ENCODE measurements around the gene MCM5.
"Not testable (repeated sequence)": the region's sequence is repeated elsewhere in the genome, so short reads cannot be mapped to it uniquely, and the experiment has no call there.

MCM5 gene

GRCh38 chr22:35424081-35424480, 24.1 kb downstream of the MCM5 start:
- no peak for DNase-seq (ENCODE audit: low read depth, low spot score)
- no peak overlapping the region for H3K4me3 ChIP-seq (ENCODE audit: low read length)

- no peak for DNase-seq (ENCODE audit: low read depth, low spot score)
- no peak overlapping the region for H3K4me3 ChIP-seq (ENCODE audit: low read length)
Measured at GRCh38 chr22:35424761-35425160, 24.8 kb downstream of the MCM5 start.

GRCh38 chr22:35425546-35425945, 25.6 kb downstream of the MCM5 start:
- DNase-seq (ENCODE audit: low read depth, low spot score), result no peak
- no peak overlapping the region for H3K4me3 ChIP-seq (ENCODE audit: low read length)

GRCh38 chr22:35425971-35426800, 26.2 kb downstream of the MCM5 start:
- H3K4me3 ChIP-seq (ENCODE audit: low read length), result no peak overlapping the region
- DNase-seq (ENCODE audit: low read depth, low spot score), result no peak

- no peak overlapping the region for H3K4me3 ChIP-seq (ENCODE audit: low read length)
- no peak for DNase-seq (ENCODE audit: low read depth, low spot score)
Measured at GRCh38 chr22:35426801-35427140, 26.8 kb downstream of the MCM5 start.

GRCh38 chr22:35430897-35431322, 31.0 kb downstream of the MCM5 start:
- H3K4me3 ChIP-seq (ENCODE audit: low read length), result no peak overlapping the region
- no peak for DNase-seq (ENCODE audit: low read depth, low spot score)

GRCh38 chr22:35431483-35432227, 31.7 kb downstream of the MCM5 start:
- no peak for DNase-seq (ENCODE audit: low read depth, low spot score)
- H3K4me3 ChIP-seq (ENCODE audit: low read length), result no peak overlapping the region

GRCh38 chr22:35432228-35432905, 32.4 kb downstream of the MCM5 start:
- no peak overlapping the region for H3K4me3 ChIP-seq (ENCODE audit: low read length)
- no peak for DNase-seq (ENCODE audit: low read depth, low spot score)

- no peak for DNase-seq (ENCODE audit: low read depth, low spot score)
- H3K4me3 ChIP-seq (ENCODE audit: low read length), result no peak overlapping the region
Measured at GRCh38 chr22:35434061-35434710, 34.2 kb downstream of the MCM5 start.

GRCh38 chr22:35435201-35435740, 35.3 kb downstream of the MCM5 start:
- no peak overlapping the region for H3K4me3 ChIP-seq (ENCODE audit: low read length)
- DNase-seq (ENCODE audit: low read depth, low spot score), result no peak

GRCh38 chr22:35436421-35436820, 36.5 kb downstream of the MCM5 start:
- no peak overlapping the region for H3K4me3 ChIP-seq (ENCODE audit: low read length)
- no peak for DNase-seq (ENCODE audit: low read depth, low spot score)

GRCh38 chr22:35437049-35437448, 37.1 kb downstream of the MCM5 start:
- no peak overlapping the region for H3K4me3 ChIP-seq (ENCODE audit: low read length)
- DNase-seq (ENCODE audit: low read depth, low spot score), result no peak

- DNase-seq (ENCODE audit: low read depth, low spot score); H3K4me3 ChIP-seq (ENCODE audit: low read length): not testable (repeated sequence)
Measured at GRCh38 chr22:35438673-35439364, 38.9 kb downstream of the MCM5 start.

- no peak for DNase-seq (ENCODE audit: low read depth, low spot score)
- no peak overlapping the region for H3K4me3 ChIP-seq (ENCODE audit: low read length)
Measured at GRCh38 chr22:35439365-35439717, 39.4 kb downstream of the MCM5 start.

GRCh38 chr22:35440129-35440528, 40.2 kb downstream of the MCM5 start:
- no peak overlapping the region for H3K4me3 ChIP-seq (ENCODE audit: low read length)
- no peak for DNase-seq (ENCODE audit: low read depth, low spot score)

GRCh38 chr22:35441489-35442100, 41.7 kb downstream of the MCM5 start:
- H3K4me3 ChIP-seq (ENCODE audit: low read length), result no peak overlapping the region
- no peak for DNase-seq (ENCODE audit: low read depth, low spot score)

GRCh38 chr22:35442471-35442870, 42.5 kb downstream of the MCM5 start:
- DNase-seq (ENCODE audit: low read depth, low spot score), result no peak
- no peak overlapping the region for H3K4me3 ChIP-seq (ENCODE audit: low read length)

GRCh38 chr22:35443338-35443737, 43.4 kb downstream of the MCM5 start:
- H3K4me3 ChIP-seq (ENCODE audit: low read length), result no peak overlapping the region
- DNase-seq (ENCODE audit: low read depth, low spot score), result no peak

All from Jurkat, Clone E6-1 (cell line).